ENCODE results near the gene VPS50. TPM values are rescaled to one million over a fixed set of nuclear protein-coding genes. Genes with fewer than 3 reads are reported as not detected.

Gene VPS50
- total RNA-seq, 1 experiment from 2014 or later, result 15.1 TPM

- H3K9me2 ChIP-seq (ENCODE audit: insufficient read depth), result no peaks in the 10 kb centered on the region
- H3K36me3 ChIP-seq (ENCODE audit: control insufficient read depth in 1 of 2, insufficient read depth in 2 of 2, low read length in 2 of 2), result no peaks in the 10 kb centered on the region; a peak in 1 of 4 replicates
- TF ChIP-seq RAD21 (IDR thresholded peaks at IDR 0.05; ENCODE audit: low read depth) (no peak), TCF7L2 (IDR thresholded peaks at IDR 0.05; ENCODE audit: borderline replicate concordance, extremely low read depth, insufficient read depth, insufficient read length) (no peak), ZFX (IDR thresholded peaks at IDR 0.05) (no peak), POLR2A (IDR thresholded peaks at IDR 0.05; ENCODE audit: borderline replicate concordance, extremely low read depth, insufficient read depth, insufficient read length) (no peak), YY1 (IDR thresholded peaks at IDR 0.05; ENCODE audit: extremely low read depth, insufficient replicate concordance, low read depth, low read length) (no peak), EGR1 (IDR thresholded peaks at IDR 0.05; ENCODE audit: low read depth) (no peak), SRF (IDR thresholded peaks at IDR 0.05; ENCODE audit: low read depth) (no peak), CBX3 (IDR thresholded peaks at IDR 0.05; ENCODE audit: low read depth) (no peak), ZNF274 (IDR thresholded peaks at IDR 0.05; ENCODE audit: low read depth, low read length) (no peak), ATF3 (IDR thresholded peaks at IDR 0.05) (no peak), REST (IDR thresholded peaks at IDR 0.05; ENCODE audit: low read depth) (no peak), CTCF (IDR thresholded peaks at IDR 0.05 in 2 of 3, conservative IDR thresholded peaks at IDR 0.05 in 1 of 3; ENCODE audit: borderline replicate concordance in 1 of 3, insufficient read depth in 1 of 3, low read depth in 2 of 3, low read length in 2 of 3) (no peak), ELF1 (IDR thresholded peaks at IDR 0.05; ENCODE audit: borderline replicate concordance, low read depth) (no peak), SIN3A (IDR thresholded peaks at IDR 0.05; ENCODE audit: low read depth) (no peak), FOSL1 (IDR thresholded peaks at IDR 0.05; ENCODE audit: low read depth) (no peak), ZBTB33 (IDR thresholded peaks at IDR 0.05; ENCODE audit: extremely low read depth, insufficient replicate concordance, low read length) (no peak)
- ChIA-PET POLR2A (no interaction called here), RAD21 (ENCODE audit: low non-redundant PET in 1 of 2, low total read pairs in 2 of 2, uncharacterized antibody in 2 of 2, unreplicated experiment in 2 of 2) (no interaction called here), CTCF (no interaction called here)
- no peaks in the 10 kb centered on the region for H3K27me3 ChIP-seq (ENCODE audit: insufficient read depth, low read length)
- intact Hi-C loops (cut with micrococcal nuclease), result no loop called here
- no peaks in the 10 kb centered on the region for H3K79me2 ChIP-seq (ENCODE audit: insufficient read depth, low read length)
- DNase-seq (ENCODE audit: low read depth, low spot score), result no peak
- no peaks in the 10 kb centered on the region for H3K4me1 ChIP-seq (ENCODE audit: control insufficient read depth in 1 of 2, insufficient read depth in 2 of 2, low read length in 2 of 2)
- no peak overlapping the region for H3K27ac ChIP-seq (ENCODE audit: low read depth, low read length)
- H3K9ac ChIP-seq (ENCODE audit: low read length), result no peak overlapping the region
- H2AFZ ChIP-seq (ENCODE audit: low read depth, low read length, poor library complexity, severe bottlenecking), result no peak overlapping the region
- no TSS peak for BruUV-seq (replicated peaks)
- no peak overlapping the region for H3K4me3 ChIP-seq (replicated peaks in 1 of 2; ENCODE audit: low read depth in 1 of 2, low read length in 2 of 2)
- no peaks in the 10 kb centered on the region for H4K20me1 ChIP-seq (ENCODE audit: insufficient read depth)
- H3K4me2 ChIP-seq (ENCODE audit: low read length), result no peak overlapping the region
- ATAC-seq, result no peak
- H3K9me3 ChIP-seq (ENCODE audit: control insufficient read depth in 1 of 2, insufficient read depth in 1 of 2, low read depth in 1 of 2, low read length in 2 of 2), result no peaks in the 10 kb centered on the region
These were observed 118.2 kb downstream of the VPS50 start for GRCh38 chr7:93350338-93350737.
